ENCODE measurements around the gene PRKAB1. TPM values are rescaled to one million over a fixed set of nuclear protein-coding genes. Genes with fewer than 3 reads are reported as not detected.

Gene PRKAB1
- total and polyA plus RNA-seq, 4 donors: 34.7 to 57.5 (median 37.9) TPM

DNA sequence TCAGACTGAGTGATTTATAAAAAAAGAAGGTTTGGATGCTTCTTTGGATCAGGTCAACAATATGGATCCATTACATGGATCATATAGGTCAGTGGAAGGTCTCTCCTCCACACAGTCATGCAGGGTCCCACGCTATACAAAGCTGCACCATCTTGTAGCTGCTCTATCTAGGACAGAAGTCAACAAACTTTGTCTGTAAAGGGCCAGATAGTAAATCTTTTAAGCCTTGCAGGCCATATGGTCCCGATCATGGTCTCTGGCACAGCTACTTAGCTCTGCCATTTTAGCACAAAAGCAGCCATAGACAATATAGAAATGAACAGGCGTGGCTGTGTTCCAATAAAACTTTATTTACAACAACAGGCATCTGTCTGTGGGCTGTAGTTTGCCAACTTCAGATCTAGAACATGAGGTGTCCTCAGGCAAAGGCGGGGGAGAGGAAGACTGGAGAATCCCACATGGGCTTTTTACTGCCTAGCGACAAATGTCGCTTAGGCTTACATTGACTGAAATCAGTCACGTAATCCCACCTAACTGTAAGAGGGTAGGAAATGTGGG is 37.6 kb upstream of the PRKAB1 start:
- no peaks in the 10 kb centered on the region for H3K36me3 ChIP-seq (ENCODE audit: control insufficient read depth in 4 of 4, insufficient read depth in 4 of 4, low read length in 4 of 4)
- H3K4me3 ChIP-seq: no peak overlapping the region
- H3K4me1 ChIP-seq (ENCODE audit: control insufficient read depth in 5 of 5, insufficient read depth in 5 of 5, low read length in 5 of 5): no peaks in the 10 kb centered on the region
- ATAC-seq (ENCODE audit: insufficient read depth, low FRiP score): no peak
- H3K9me3 ChIP-seq (ENCODE audit: control insufficient read depth in 4 of 4, insufficient read depth in 3 of 4, low read length in 3 of 4): no peaks in the 10 kb centered on the region
- H3K9ac ChIP-seq (ENCODE audit: insufficient read depth in 1 of 2, low read length in 2 of 2): no peak overlapping the region
- TF ChIP-seq, protein P1, sequence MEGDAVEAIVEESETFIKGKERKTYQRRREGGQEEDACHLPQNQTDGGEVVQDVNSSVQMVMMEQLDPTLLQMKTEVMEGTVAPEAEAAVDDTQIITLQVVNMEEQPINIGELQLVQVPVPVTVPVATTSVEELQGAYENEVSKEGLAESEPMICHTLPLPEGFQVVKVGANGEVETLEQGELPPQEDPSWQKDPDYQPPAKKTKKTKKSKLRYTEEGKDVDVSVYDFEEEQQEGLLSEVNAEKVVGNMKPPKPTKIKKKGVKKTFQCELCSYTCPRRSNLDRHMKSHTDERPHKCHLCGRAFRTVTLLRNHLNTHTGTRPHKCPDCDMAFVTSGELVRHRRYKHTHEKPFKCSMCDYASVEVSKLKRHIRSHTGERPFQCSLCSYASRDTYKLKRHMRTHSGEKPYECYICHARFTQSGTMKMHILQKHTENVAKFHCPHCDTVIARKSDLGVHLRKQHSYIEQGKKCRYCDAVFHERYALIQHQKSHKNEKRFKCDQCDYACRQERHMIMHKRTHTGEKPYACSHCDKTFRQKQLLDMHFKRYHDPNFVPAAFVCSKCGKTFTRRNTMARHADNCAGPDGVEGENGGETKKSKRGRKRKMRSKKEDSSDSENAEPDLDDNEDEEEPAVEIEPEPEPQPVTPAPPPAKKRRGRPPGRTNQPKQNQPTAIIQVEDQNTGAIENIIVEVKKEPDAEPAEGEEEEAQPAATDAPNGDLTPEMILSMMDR (IDR thresholded peaks at IDR 0.05; ENCODE audit: control extremely low read depth, extremely low read depth): no peak
- no peak for DNase-seq
- no peak overlapping the region for H3K27ac ChIP-seq (ENCODE audit: low read depth in 1 of 2, low read length in 1 of 2)
- WGBS, 2 donors: 91 to 96% methylated on average over 7 of the region's 7 CpGs
- H3K27me3 ChIP-seq (ENCODE audit: control insufficient read depth in 3 of 3, insufficient read depth in 3 of 3, low read length in 2 of 3): no peaks in the 10 kb centered on the region

DNA sequence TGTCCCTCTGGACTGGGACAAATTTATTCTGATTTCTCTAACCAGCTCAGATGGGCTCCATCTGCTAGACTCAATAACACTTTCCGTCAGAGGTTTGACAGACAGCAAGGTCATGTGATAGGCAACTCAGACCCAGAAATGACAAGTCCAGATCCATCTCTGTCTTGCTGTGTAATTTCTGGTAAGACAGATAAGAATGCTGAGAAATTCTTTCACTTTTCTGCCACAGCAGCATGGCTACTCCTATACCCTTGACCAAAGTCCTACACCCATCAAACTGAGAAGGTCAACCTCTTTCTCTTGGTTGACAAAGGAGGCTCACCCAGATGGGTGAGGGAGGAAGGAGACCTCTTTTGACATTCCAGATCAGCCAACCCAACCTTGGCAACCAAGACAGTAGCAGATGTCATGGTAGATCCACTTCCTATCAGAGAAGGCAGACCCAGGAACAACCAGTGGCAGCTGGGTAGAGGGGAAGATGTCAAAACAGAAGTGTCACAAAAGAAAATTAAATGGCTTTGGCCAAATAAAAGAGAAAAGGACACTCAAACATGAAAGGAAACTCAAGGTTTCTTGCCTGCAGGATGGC is 36.9 kb upstream of the PRKAB1 start:
- Histone ChIP-seq H3K36me3 (ENCODE audit: control insufficient read depth in 4 of 4, insufficient read depth in 4 of 4, low read length in 4 of 4) (no peaks in the 10 kb centered on the region), H3K9ac (ENCODE audit: insufficient read depth in 1 of 2, low read length in 2 of 2) (no peak overlapping the region), H3K27ac (ENCODE audit: low read depth in 1 of 2, low read length in 1 of 2) (no peak overlapping the region), H3K27me3 (ENCODE audit: control insufficient read depth in 3 of 3, insufficient read depth in 3 of 3, low read length in 2 of 3) (no peaks in the 10 kb centered on the region), H3K4me1 (ENCODE audit: control insufficient read depth in 5 of 5, insufficient read depth in 5 of 5, low read length in 5 of 5) (no peaks in the 10 kb centered on the region), H3K4me3 (no peak overlapping the region), H3K9me3 (ENCODE audit: control insufficient read depth in 4 of 4, insufficient read depth in 3 of 4, low read length in 3 of 4) (no peaks in the 10 kb centered on the region)
- no peak for ATAC-seq (ENCODE audit: insufficient read depth, low FRiP score)
- DNase-seq: no peak
- TF ChIP-seq, protein P1 (IDR thresholded peaks at IDR 0.05; ENCODE audit: control extremely low read depth, extremely low read depth): no peak
- 51 to 95% methylated on average over 1 of the region's 1 CpG for whole genome bisulfite sequencing, 2 donors

DNA sequence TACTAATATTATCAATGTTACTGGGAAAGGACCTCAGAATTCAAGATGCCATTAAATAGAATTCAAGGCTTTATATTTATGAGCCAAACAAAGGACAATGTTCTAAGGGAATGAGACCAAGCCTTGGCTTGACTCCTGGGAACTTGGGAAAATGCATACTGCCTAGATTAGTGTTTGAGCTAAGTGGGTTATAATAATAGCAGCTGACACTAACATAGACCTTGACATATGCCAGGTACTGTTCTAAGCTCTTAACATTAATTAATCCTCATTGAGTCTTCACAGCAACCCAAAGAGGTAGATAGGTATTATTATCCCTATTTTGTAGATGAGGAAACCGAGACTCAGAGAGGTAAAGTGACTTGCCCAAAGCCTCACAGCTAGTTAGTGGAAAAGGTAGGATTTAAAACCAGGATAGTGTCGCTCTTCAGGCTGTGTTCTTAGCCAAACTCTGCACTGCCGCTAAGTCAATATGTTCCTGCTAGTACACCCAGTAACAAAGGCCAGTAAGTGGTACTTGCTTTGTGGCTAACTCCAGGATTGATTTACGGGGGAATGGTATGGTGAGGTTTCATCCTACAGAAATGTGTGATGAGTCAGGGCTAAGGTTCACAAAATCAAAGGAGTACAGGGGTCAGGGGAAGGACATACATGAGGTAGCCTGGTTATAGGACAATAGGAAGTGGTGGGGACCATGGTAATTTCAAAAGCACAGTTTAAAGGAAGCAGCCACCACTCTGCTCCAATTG is 35.8 kb upstream of the PRKAB1 start:
- no peak overlapping the region for H3K4me3 ChIP-seq
- no peaks in the 10 kb centered on the region for H3K9me3 ChIP-seq (ENCODE audit: control insufficient read depth in 4 of 4, insufficient read depth in 3 of 4, low read length in 3 of 4)
- H3K36me3 ChIP-seq (ENCODE audit: control insufficient read depth in 4 of 4, insufficient read depth in 4 of 4, low read length in 4 of 4): no peaks in the 10 kb centered on the region
- no peaks in the 10 kb centered on the region for H3K27me3 ChIP-seq (ENCODE audit: control insufficient read depth in 3 of 3, insufficient read depth in 3 of 3, low read length in 2 of 3)
- 89 to 90% methylated on average over 4 of the region's 4 CpGs for WGBS, 2 donors
- DNase-seq: no peak
- H3K27ac ChIP-seq (ENCODE audit: low read depth in 1 of 2, low read length in 1 of 2): no peak overlapping the region
- H3K9ac ChIP-seq (ENCODE audit: insufficient read depth in 1 of 2, low read length in 2 of 2): no peak overlapping the region
- TF ChIP-seq, protein P1 (IDR thresholded peaks at IDR 0.05; ENCODE audit: control extremely low read depth, extremely low read depth): no peak
- ATAC-seq (ENCODE audit: insufficient read depth, low FRiP score): no peak
- H3K4me1 ChIP-seq (ENCODE audit: control insufficient read depth in 5 of 5, insufficient read depth in 5 of 5, low read length in 5 of 5): no peaks in the 10 kb centered on the region
